Activated CD8-positive, alpha-beta memory T cell treated with anti-CD3 and anti-CD28 coated beads for 48 hours (primary cell): Measurements from ENCODE around the gene SDR39U1.

Experiments used
- DNase-seq, 3 experiments: peaks; one replicate each; pipeline ENCODE4 v3.0.0-alpha.2; 2020; ENCODE audit warnings: low read depth in 2 of 3, low spot score in 2 of 3

SDR39U1 gene

DNA sequence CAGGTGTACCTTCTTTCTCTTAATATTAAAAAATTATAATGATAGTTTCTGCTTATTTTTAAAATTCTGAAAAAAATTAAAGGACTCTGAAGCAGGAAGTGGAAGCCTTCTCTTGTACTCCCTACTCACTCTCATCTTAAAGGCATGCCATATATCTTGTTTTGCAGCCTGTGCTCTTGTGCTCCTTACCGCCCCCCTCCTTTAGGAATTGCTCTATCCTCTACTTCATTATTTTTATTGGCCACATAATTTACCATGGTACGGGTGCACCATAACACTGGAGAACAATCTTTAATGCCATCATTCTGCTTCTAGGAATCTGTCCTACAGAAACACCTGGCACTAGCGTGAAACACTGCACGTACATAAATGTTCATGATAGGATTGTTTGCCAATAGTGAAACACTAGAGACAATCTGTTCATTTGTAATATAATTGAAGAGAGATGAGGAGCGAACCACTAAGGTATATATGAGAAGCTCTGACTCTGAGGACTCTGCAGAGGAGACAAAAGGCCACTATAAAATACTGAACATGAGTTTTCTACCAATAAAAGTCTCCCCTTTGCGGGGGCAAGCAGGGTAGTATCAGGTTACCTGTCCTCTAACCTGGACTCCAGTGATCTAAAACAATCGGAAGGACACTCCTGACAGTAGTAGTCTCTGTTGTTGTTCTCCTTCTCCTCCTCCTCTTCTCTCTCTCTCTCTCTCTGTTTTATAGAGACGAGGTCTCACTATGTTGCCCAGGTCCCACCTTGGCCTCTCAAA, 50.1 kb downstream of the SDR39U1 start:
- no peak for DNase-seq

DNA sequence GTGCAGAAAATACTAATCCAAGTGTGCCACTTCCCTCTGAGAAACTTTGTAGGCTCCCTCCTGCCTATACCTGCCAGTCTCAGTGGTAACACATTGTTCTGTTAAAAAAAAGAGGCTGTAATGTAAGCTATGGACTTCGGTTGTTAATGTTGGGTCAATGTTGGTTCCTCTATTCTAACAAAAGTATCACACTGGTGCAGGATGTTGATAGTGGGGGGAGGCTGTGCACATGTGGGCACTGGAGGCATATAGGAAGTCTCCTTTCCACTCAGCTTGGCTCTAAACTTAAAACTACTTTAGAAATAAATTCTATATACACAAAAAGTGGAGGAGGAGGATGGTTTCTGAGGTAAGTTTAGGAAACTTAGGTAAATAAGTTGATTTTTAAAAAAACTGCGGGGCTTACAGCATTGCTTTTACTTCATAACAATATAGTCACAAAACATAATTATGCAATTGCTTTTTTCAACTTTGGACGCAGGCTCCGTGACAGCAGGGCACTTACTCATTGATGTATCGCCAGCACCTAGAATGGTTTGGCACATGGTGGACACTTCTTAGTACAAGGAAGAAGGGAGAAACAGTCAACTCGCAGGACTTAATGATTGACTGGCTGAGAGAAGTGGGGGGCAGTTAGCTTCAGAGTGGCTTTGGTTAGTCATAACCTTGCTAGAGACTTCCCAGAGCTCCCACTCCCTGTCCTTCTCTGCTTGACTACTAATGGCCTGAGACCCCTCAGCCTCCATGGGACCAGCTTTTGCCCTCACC, 51.7 kb downstream of the SDR39U1 start:
- no peak for DNase-seq
